ENCODE results near the gene CELF2.

DNA sequence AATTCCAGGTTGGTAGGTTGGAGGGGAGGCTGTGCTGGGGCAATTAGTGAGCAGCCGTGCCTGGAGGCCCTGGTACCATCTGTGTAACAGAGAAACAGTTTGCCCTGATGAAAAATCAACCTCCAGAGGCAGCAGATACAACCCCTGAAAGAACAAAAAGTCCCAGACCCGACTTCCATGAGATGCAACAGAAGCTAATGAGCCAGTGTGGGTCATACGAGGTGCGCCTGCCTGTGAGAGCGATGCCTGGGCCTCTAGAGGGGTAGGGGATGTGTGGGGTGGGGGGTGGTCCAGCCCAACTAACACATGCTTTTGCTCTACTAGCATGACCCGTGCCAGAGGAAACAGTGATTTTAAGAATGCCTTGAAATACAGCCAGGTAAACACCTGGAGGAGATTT is 39.3 kb downstream of the CELF2 start:
- TF ChIP-seq, protein P1, sequence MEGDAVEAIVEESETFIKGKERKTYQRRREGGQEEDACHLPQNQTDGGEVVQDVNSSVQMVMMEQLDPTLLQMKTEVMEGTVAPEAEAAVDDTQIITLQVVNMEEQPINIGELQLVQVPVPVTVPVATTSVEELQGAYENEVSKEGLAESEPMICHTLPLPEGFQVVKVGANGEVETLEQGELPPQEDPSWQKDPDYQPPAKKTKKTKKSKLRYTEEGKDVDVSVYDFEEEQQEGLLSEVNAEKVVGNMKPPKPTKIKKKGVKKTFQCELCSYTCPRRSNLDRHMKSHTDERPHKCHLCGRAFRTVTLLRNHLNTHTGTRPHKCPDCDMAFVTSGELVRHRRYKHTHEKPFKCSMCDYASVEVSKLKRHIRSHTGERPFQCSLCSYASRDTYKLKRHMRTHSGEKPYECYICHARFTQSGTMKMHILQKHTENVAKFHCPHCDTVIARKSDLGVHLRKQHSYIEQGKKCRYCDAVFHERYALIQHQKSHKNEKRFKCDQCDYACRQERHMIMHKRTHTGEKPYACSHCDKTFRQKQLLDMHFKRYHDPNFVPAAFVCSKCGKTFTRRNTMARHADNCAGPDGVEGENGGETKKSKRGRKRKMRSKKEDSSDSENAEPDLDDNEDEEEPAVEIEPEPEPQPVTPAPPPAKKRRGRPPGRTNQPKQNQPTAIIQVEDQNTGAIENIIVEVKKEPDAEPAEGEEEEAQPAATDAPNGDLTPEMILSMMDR (IDR thresholded peaks at IDR 0.05): no peak
- TF ChIP-seq POLR2A (IDR thresholded peaks at IDR 0.05) (no peak), POLR2AphosphoS5 (IDR thresholded peaks at IDR 0.05) (no peak), EP300 (IDR thresholded peaks at IDR 0.05) (no peak)

Data from sigmoid colon (tissue), 4 donors.